ENCODE measurements around the gene SRMS. TPM values are rescaled to one million over a fixed set of nuclear protein-coding genes. Genes with fewer than 3 reads are reported as not detected.
A peak's percentile ranks its signal among the peaks of the same experiment; 100 is the strongest.

The SRMS gene
- total and polyA plus RNA-seq, 2 donors = 0.05 TPM

- Histone ChIP-seq H3K4me3 (ENCODE audit: low read length in 2 of 2) (no peak overlapping the region), H3K36me3 (ENCODE audit: control insufficient read depth in 2 of 2, insufficient read depth in 2 of 2, low read length in 1 of 2) (peaks cover 0 to 16% of the 10 kb centered on the region in 2 donors), H3K4me1 (ENCODE audit: control insufficient read depth in 2 of 2, insufficient read depth in 2 of 2, low read length in 2 of 2) (peaks cover 17 to 19% of the 10 kb centered on the region in 2 donors), H3K27ac (ENCODE audit: low read depth in 1 of 2, low read length in 1 of 2) (no peak overlapping the region), H3K27me3 (ENCODE audit: control insufficient read depth in 2 of 2, insufficient read depth in 1 of 2, low read length in 1 of 2) (peaks cover 5 to 36% of the 10 kb centered on the region in 2 donors), H3K9me3 (ENCODE audit: control insufficient read depth in 2 of 2, insufficient read depth in 1 of 2, low read length in 1 of 2) (peaks cover 0 to 9% of the 10 kb centered on the region in 2 donors)
- no peak for DNase-seq (ENCODE audit: low read depth in 6 of 9, low spot score in 9 of 9)
- 38% methylated on average over 43 of the region's 43 CpGs for WGBS
These were observed 20.8 kb upstream of the SRMS start for GRCh38 chr20:63568170-63568981.

DNA sequence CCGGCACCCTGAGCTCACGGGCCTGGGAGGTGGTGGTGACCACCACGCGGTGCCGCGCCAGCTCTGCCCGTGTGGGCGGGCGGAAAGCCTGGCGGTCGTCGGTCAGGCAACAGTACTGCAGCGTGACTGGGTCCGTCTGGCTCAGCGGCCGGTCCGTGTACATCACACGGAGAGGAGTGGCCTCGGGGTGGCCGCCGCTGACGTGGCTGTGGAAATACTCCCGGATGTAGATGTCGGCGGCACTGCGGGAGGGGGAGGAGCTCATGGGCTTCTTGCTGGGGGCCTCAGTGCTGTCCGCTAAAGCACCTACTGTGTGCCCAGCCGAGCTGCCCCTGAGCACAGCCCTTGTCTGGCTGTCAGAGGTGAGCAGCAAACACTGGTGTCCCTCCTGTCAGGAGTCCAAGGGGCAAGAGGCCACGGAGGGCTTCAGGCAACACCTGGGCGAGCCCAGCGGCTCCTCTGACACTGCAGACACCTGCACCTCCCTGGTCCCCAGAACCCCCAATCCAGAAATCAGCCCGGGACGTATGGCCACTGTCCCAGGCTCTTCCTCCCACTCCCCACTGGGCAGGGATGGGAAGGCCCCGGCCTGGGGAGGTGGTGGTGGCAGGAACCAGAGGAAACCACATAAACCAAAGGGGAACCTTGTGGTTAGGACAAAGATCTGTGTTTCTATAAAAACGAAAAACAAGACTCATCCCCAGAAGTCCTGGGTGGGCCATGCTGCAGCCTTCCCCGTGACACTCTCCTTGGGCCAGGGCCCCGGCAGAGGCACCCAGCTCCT, 20.0 kb upstream of the SRMS start:
- Histone ChIP-seq H3K4me1 (ENCODE audit: control insufficient read depth in 2 of 2, insufficient read depth in 2 of 2, low read length in 2 of 2) (peaks cover 15% of the 10 kb centered on the region in 2 donors), H3K27me3 (ENCODE audit: control insufficient read depth in 2 of 2, insufficient read depth in 1 of 2, low read length in 1 of 2) (peaks cover 5 to 31% of the 10 kb centered on the region in 2 donors), H3K27ac (ENCODE audit: low read depth in 1 of 2, low read length in 1 of 2) (no peak overlapping the region), H3K4me3 (ENCODE audit: low read length in 2 of 2) (no peak overlapping the region), H3K9me3 (ENCODE audit: control insufficient read depth in 2 of 2, insufficient read depth in 1 of 2, low read length in 1 of 2) (peaks cover 0 to 7% of the 10 kb centered on the region in 2 donors), H3K36me3 (ENCODE audit: control insufficient read depth in 2 of 2, insufficient read depth in 2 of 2, low read length in 1 of 2) (peaks cover 0 to 21% of the 10 kb centered on the region in 2 donors)
- WGBS = 36% methylated on average over 37 of the region's 37 CpGs
- DNase-seq (ENCODE audit: low read depth in 6 of 9, low spot score in 9 of 9) = peak in 2 of 9 donors; percentile 18 to 45

DNA sequence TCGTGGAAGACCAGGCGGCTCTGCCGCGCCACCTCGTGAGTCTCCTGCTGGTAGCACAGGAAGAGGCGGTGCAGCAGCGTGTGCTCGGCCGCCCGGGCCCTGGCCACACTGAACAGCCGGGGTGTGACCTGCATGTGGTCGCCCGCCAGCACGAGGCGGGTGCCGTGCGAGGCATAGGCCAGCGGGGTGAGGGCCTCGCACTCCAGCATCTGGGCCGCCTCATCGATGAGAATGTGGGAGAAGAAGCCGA, 19.5 kb upstream of the SRMS start:
- H3K4me3 ChIP-seq (ENCODE audit: low read length in 2 of 2) = no peak overlapping the region
- H3K4me1 ChIP-seq (ENCODE audit: control insufficient read depth in 2 of 2, insufficient read depth in 2 of 2, low read length in 2 of 2) = peaks cover 15% of the 10 kb centered on the region in 2 donors
- DNase-seq (ENCODE audit: low read depth in 6 of 9, low spot score in 9 of 9) = no peak
- whole genome bisulfite sequencing = 91% methylated on average over 22 of the region's 22 CpGs
- no peak overlapping the region for H3K27ac ChIP-seq (ENCODE audit: low read depth in 1 of 2, low read length in 1 of 2)
- H3K36me3 ChIP-seq (ENCODE audit: control insufficient read depth in 2 of 2, insufficient read depth in 2 of 2, low read length in 1 of 2) = peaks cover 0 to 18% of the 10 kb centered on the region in 2 donors
- H3K27me3 ChIP-seq (ENCODE audit: control insufficient read depth in 2 of 2, insufficient read depth in 1 of 2, low read length in 1 of 2) = peaks cover 4 to 31% of the 10 kb centered on the region in 2 donors
- peaks cover 0 to 7% of the 10 kb centered on the region in 2 donors for H3K9me3 ChIP-seq (ENCODE audit: control insufficient read depth in 2 of 2, insufficient read depth in 1 of 2, low read length in 1 of 2)

DNA sequence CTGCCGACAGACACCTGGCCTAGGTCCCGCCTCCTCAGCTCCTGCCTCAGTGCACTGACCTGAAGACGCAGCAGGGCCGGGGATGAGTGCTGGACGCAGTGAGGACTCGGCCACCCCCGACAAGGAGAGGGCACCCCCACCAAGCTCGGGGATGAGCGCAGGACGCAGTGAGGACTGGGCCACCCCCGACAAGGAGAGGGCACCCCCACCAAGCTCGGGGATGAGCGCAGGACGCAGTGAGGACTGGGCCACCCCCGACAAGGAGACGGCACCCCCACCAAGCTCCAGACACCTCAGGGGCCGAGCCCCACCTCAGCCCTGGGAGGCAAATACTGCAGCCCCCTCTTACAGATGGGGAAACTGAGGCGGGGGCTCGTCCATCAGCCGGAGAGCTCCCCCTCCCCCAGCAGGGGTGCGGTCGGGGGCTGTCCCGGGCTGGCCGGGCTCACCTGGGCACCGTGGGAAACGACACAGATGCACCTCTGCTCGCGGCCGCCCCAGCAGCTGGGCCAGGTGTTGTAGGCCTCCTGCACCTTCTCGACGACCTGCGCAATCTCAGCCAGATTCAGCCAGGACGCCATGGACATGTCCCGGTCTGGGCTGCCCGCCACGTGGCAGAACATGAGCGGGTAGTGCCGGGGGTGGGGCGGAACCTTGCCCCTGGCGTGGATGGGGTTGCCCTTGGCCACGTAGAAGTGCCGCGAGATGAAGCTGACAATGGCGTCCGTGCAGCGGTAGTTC, 19.0 kb upstream of the SRMS start:
- H3K4me3 ChIP-seq (ENCODE audit: low read length in 2 of 2) = no peak overlapping the region
- peaks cover 0 to 17% of the 10 kb centered on the region in 2 donors for H3K36me3 ChIP-seq (ENCODE audit: control insufficient read depth in 2 of 2, insufficient read depth in 2 of 2, low read length in 1 of 2)
- no peak overlapping the region for H3K27ac ChIP-seq (ENCODE audit: low read depth in 1 of 2, low read length in 1 of 2)
- H3K27me3 ChIP-seq (ENCODE audit: control insufficient read depth in 2 of 2, insufficient read depth in 1 of 2, low read length in 1 of 2) = peaks cover 2 to 28% of the 10 kb centered on the region in 2 donors
- DNase-seq (ENCODE audit: low read depth in 6 of 9, low spot score in 9 of 9) = no peak
- H3K9me3 ChIP-seq (ENCODE audit: control insufficient read depth in 2 of 2, insufficient read depth in 1 of 2, low read length in 1 of 2) = peaks cover 0 to 7% of the 10 kb centered on the region in 2 donors
- 92% methylated on average over 46 of the region's 46 CpGs for whole genome bisulfite sequencing
- H3K4me1 ChIP-seq (ENCODE audit: control insufficient read depth in 2 of 2, insufficient read depth in 2 of 2, low read length in 2 of 2) = peaks cover 15% of the 10 kb centered on the region in 2 donors

DNA sequence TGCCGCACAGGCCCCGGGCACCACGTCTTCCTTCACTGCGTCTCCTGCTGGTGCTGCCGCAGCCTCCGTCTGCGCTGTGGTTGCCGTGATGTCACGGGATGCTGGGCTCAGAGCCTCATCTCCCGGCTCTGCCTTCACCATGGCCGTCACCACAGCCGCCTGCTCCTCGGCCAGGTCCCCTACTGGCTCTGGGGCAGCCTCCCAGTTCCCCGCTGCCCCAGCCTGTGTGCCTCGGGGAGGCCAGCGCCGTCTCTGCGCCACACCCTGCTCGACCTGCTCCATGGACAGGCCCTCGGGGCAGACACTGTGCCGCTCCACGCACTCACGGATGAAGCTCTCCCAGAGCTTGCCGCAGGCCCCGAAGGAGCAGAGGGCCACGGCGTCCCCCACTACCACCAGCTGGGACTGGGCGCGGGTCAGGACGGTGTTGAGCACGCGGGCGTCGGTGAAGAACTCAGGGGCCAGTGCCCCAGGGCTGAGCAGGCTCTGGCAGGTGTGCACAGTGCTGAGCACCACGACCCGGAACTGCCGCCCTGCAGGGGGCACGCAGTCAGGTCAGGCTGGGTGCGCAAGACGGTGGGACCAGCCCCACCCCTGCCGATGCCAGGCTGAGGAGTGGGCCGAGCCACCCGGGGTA, 18.3 kb upstream of the SRMS start:
- Histone ChIP-seq H3K4me1 (ENCODE audit: control insufficient read depth in 2 of 2, insufficient read depth in 2 of 2, low read length in 2 of 2) (peaks cover 15% of the 10 kb centered on the region in 2 donors), H3K36me3 (ENCODE audit: control insufficient read depth in 2 of 2, insufficient read depth in 2 of 2, low read length in 1 of 2) (peaks cover 4 to 21% of the 10 kb centered on the region in 2 donors), H3K27me3 (ENCODE audit: control insufficient read depth in 2 of 2, insufficient read depth in 1 of 2, low read length in 1 of 2) (peaks cover 2 to 28% of the 10 kb centered on the region in 2 donors), H3K27ac (ENCODE audit: low read depth in 1 of 2, low read length in 1 of 2) (no peak overlapping the region), H3K9me3 (ENCODE audit: control insufficient read depth in 2 of 2, insufficient read depth in 1 of 2, low read length in 1 of 2) (peaks cover 0 to 7% of the 10 kb centered on the region in 2 donors), H3K4me3 (ENCODE audit: low read length in 2 of 2) (no peak overlapping the region)
- no peak for DNase-seq (ENCODE audit: low read depth in 6 of 9, low spot score in 9 of 9)
- WGBS = 98% methylated on average over 43 of the region's 43 CpGs

DNA sequence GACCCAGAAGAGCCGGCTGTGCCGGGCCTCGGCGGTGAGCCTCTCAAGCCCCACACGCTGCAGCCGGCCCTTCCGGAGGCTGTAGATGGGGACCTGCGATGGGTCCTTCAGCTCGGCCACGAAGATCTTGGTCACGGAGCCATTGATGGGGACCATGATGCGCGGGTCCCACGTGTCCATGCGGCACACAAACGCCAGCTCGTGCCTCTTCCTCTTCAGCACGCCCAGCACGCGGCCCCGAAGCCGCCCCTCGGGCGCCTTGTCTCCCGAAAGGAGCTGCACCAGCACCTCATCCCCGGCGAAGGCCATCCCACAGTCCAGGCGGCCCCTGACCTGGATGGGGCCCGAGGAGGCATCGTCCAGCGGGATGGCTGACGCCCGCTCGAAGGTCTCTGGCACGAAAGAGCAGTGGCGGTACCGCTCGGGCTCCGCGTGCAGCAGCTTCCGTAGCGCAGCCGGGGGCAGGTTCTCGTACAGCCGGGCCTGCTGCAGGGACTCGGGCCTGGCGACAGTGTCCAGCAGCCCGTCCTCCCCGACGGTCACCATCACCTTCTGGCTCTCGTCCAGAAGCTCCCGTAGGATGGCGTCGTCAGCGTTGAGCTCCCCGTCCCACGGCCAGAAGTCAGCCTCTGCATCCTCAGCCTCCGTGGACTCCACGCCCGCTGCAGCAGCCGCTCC, 17.6 kb upstream of the SRMS start:
- WGBS = 97% methylated on average over 61 of the region's 61 CpGs
- no peak for DNase-seq (ENCODE audit: low read depth in 6 of 9, low spot score in 9 of 9)
- Histone ChIP-seq H3K4me1 (ENCODE audit: control insufficient read depth in 2 of 2, insufficient read depth in 2 of 2, low read length in 2 of 2) (peaks cover 15% of the 10 kb centered on the region in 2 donors), H3K9me3 (ENCODE audit: control insufficient read depth in 2 of 2, insufficient read depth in 1 of 2, low read length in 1 of 2) (peaks cover 0 to 7% of the 10 kb centered on the region in 2 donors), H3K36me3 (ENCODE audit: control insufficient read depth in 2 of 2, insufficient read depth in 2 of 2, low read length in 1 of 2) (peaks cover 4 to 25% of the 10 kb centered on the region in 2 donors), H3K27ac (ENCODE audit: low read depth in 1 of 2, low read length in 1 of 2) (no peak overlapping the region), H3K4me3 (ENCODE audit: low read length in 2 of 2) (no peak overlapping the region), H3K27me3 (ENCODE audit: control insufficient read depth in 2 of 2, insufficient read depth in 1 of 2, low read length in 1 of 2) (peaks cover 2 to 28% of the 10 kb centered on the region in 2 donors)

DNA sequence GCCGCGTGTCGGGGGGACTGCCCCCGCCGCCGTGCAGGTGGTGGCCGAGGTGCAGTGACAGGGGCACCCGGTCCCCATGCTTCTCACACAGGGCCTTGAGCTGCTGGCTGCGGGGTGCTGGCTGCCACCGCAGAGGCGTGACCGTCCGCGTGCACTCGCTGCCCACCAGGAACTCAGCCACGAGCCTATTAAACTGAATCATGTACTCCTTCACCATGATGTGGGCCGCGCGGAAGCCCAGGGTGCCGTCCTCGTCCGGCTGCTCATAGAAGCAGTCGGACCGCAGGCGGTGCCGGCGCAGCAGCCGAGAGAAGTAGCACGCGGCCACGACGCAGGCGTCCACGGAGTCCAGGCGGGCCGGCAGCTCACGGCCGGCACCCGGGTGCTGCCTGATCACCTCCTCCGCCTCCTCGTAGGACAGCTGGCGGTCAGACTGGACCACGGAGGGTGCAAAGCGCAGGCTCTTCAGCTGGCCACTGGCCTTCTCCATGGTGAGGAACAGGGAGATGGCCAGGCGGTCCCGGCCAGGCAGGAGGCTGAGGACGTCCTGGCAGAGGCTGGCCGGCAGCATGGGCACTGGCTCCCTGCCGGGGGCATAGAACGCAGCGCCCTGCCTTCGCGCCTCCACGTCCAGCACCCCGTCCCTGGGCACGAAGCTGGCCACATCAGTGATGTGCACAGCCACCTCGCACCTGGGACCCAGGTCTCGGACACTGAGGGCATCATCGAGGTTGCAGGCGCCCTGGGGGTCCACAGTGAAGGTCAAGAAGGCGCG, 16.7 kb upstream of the SRMS start:
- Histone ChIP-seq H3K27ac (ENCODE audit: low read depth in 1 of 2, low read length in 1 of 2) (no peak overlapping the region), H3K27me3 (ENCODE audit: control insufficient read depth in 2 of 2, insufficient read depth in 1 of 2, low read length in 1 of 2) (peaks cover 2 to 23% of the 10 kb centered on the region in 2 donors), H3K9me3 (ENCODE audit: control insufficient read depth in 2 of 2, insufficient read depth in 1 of 2, low read length in 1 of 2) (peaks cover 0 to 7% of the 10 kb centered on the region in 2 donors), H3K36me3 (ENCODE audit: control insufficient read depth in 2 of 2, insufficient read depth in 2 of 2, low read length in 1 of 2) (peaks cover 4 to 28% of the 10 kb centered on the region in 2 donors), H3K4me3 (ENCODE audit: low read length in 2 of 2) (no peak overlapping the region), H3K4me1 (ENCODE audit: control insufficient read depth in 2 of 2, insufficient read depth in 2 of 2, low read length in 2 of 2) (peaks cover 15% of the 10 kb centered on the region in 2 donors)
- no peak for DNase-seq (ENCODE audit: low read depth in 6 of 9, low spot score in 9 of 9)
- WGBS = 98% methylated on average over 62 of the region's 62 CpGs

Measured in thymus (tissue), 11 donors.